K562 (cell line): Measurements from ENCODE around the gene PPARG.

ENCODE experiments used
- CGGBP1 ChIP-seq: fragments of 250-450 bp; sonication (Bioruptor Pico); IDR thresholded peaks from 2 replicates; pipeline ENCODE4 v1.9.0; 2021; ENCODE audit warnings: mild to moderate bottlenecking
- CHD2 ChIP-seq: IDR thresholded peaks from 2 replicates; pipeline ENCODE4 v1.6.1; 2011; ENCODE audit warnings: low read depth, low read length
- ELF1 ChIP-seq: fragments of 200-800 bp; sonication (Bioruptor generic); IDR thresholded peaks from 2 replicates; pipeline ENCODE4 v1.6.1; 2016; ENCODE audit warnings: missing genetic modification characterization, missing compliant biosample characterization
- FOXK1 ChIP-seq: sonication (generic); formaldehyde crosslinking; IDR thresholded peaks from 2 replicates; pipeline ENCODE4 v1.8.0; 2022; ENCODE audit warnings: missing genetic modification reagents, mild to moderate bottlenecking, borderline replicate concordance
- FOXP4 ChIP-seq: sonication (generic); formaldehyde crosslinking; IDR thresholded peaks from 2 replicates; pipeline ENCODE4 v1.8.0; 2022; ENCODE audit warnings: mild to moderate bottlenecking, missing genetic modification reagents, borderline replicate concordance
- MAX ChIP-seq: sonication (generic); formaldehyde crosslinking; IDR thresholded peaks from 2 replicates; pipeline ENCODE4 v1.9.0; 2022; ENCODE audit warnings: mild to moderate bottlenecking, missing genetic modification reagents
- MTA1 ChIP-seq: fragments of 450-650 bp; IDR thresholded peaks from 2 replicates; pipeline ENCODE4 v1.6.1; 2017; ENCODE audit warnings: borderline replicate concordance
- POLR2A ChIP-seq: fragments of 450-650 bp; conservative IDR thresholded peaks from 2 replicates; pipeline ENCODE4 v1.6.1; 2016
- REST ChIP-seq, 2 experiments: fragments of 450-650 bp; formaldehyde crosslinking in 1 of 2; IDR thresholded peaks; 2 replicates each; pipeline versions ENCODE4 v1.4.0 to v1.6.1; 2014 to 2020; ENCODE audit warnings: mild to moderate bottlenecking in 2 of 2, borderline replicate concordance in 1 of 2, low read depth in 1 of 2
- SMAD1 ChIP-seq: fragments of 150-350 bp; IDR thresholded peaks from 2 replicates; pipeline ENCODE4 v1.6.1; 2014; ENCODE audit warnings: low read length, low read depth; ENCODE audit not compliant: partially characterized antibody
- STAG1 ChIP-seq: sonication (generic); formaldehyde crosslinking; IDR thresholded peaks from 2 replicates; pipeline ENCODE4 v1.5.0; 2020; ENCODE audit warnings: missing genetic modification reagents, borderline replicate concordance
- TAF1 ChIP-seq: IDR thresholded peaks from 2 replicates; pipeline ENCODE4 v1.6.1; 2011; ENCODE audit warnings: mild to moderate bottlenecking, low read length, moderate library complexity; ENCODE audit not compliant: insufficient read depth, control insufficient read depth, severe bottlenecking; ENCODE audit errors: extremely low read depth
- ZC3H4 ChIP-seq: sonication (generic); formaldehyde crosslinking; IDR thresholded peaks from 2 replicates; pipeline ENCODE4 v1.9.0; 2021; ENCODE audit warnings: missing genetic modification reagents, borderline replicate concordance
- ZFP91 ChIP-seq: sonication (generic); formaldehyde crosslinking; IDR thresholded peaks from 2 replicates; pipeline ENCODE4 v1.8.0; 2022; ENCODE audit warnings: mild to moderate bottlenecking, missing genetic modification reagents

GRCh38 chr3:12409684-12410596 is 121.1 kb downstream of the PPARG start:
- no peak for TF ChIP-seq ZC3H4 (CRISPR knock-in tag)
- TF ChIP-seq STAG1 (CRISPR knock-in tag): no peak
- TF ChIP-seq POLR2A: no peak
- no peak for TF ChIP-seq FOXP4
- no peak for TF ChIP-seq ZFP91 (CRISPR knock-in tag)
- no peak for TF ChIP-seq SMAD1
- TF ChIP-seq REST (IDR thresholded peaks at IDR 0.05; ENCODE audit: borderline replicate concordance): no peak
- no peak for TF ChIP-seq REST (CRISPR knock-in tag; IDR thresholded peaks at IDR 0.05; ENCODE audit: low read depth)
- no peak for TF ChIP-seq FOXK1 (CRISPR knock-in tag)
- TF ChIP-seq CHD2: no peak
- no peak for TF ChIP-seq ELF1 (tag)
- TF ChIP-seq TAF1: no peak
- no peak for TF ChIP-seq CGGBP1
- TF ChIP-seq MAX (CRISPR knock-in tag): no peak
- TF ChIP-seq MTA1: no peak
